Measurements from ENCODE around the gene MYO5A.
"Not testable (repeated sequence)": the region's sequence is repeated elsewhere in the genome, so short reads cannot be mapped to it uniquely, and the experiment has no call there.

Gene MYO5A

GRCh38 chr15:52556524-52557273 lies 28.0 kb upstream of the MYO5A start:
- no peak for DNase-seq (ENCODE audit: low read depth)
- no peak overlapping the region for H3K4me3 ChIP-seq (ENCODE audit: low read length)
- TF ChIP-seq CTCF (IDR thresholded peaks at IDR 0.05; ENCODE audit: insufficient read depth, low read depth, low read length, missing control alignments) = no peak

- TF ChIP-seq CTCF (IDR thresholded peaks at IDR 0.05; ENCODE audit: insufficient read depth, low read depth, low read length, missing control alignments) = no peak
- H3K4me3 ChIP-seq (ENCODE audit: low read length) = no peak overlapping the region
- no peak for DNase-seq (ENCODE audit: low read depth)
Observed at GRCh38 chr15:52552303-52552702, 23.6 kb upstream of the MYO5A start.

- no peak overlapping the region for H3K4me3 ChIP-seq (ENCODE audit: low read length)
- DNase-seq (ENCODE audit: low read depth) = no peak
- TF ChIP-seq CTCF (IDR thresholded peaks at IDR 0.05; ENCODE audit: insufficient read depth, low read depth, low read length, missing control alignments) = no peak
Observed at GRCh38 chr15:52551762-52552161, 23.1 kb upstream of the MYO5A start.

- H3K4me3 ChIP-seq (ENCODE audit: low read length); DNase-seq (ENCODE audit: low read depth): not testable (repeated sequence)
Observed at GRCh38 chr15:52551186-52551585, 22.5 kb upstream of the MYO5A start.

GRCh38 chr15:52546031-52546751 lies 17.5 kb upstream of the MYO5A start:
- no peak for DNase-seq (ENCODE audit: low read depth)
- H3K4me3 ChIP-seq (ENCODE audit: low read length) = no peak overlapping the region
- TF ChIP-seq CTCF (IDR thresholded peaks at IDR 0.05; ENCODE audit: insufficient read depth, low read depth, low read length, missing control alignments) = no peak

GRCh38 chr15:52540374-52541012 lies 11.8 kb upstream of the MYO5A start:
- H3K4me3 ChIP-seq (ENCODE audit: low read length) = no peak overlapping the region
- DNase-seq (ENCODE audit: low read depth) = no peak
- TF ChIP-seq CTCF (IDR thresholded peaks at IDR 0.05; ENCODE audit: insufficient read depth, low read depth, low read length, missing control alignments) = no peak

GRCh38 chr15:52537459-52537858 lies 8.8 kb upstream of the MYO5A start:
- no peak for DNase-seq (ENCODE audit: low read depth)
- no peak overlapping the region for H3K4me3 ChIP-seq (ENCODE audit: low read length)
- no peak for TF ChIP-seq CTCF (IDR thresholded peaks at IDR 0.05; ENCODE audit: insufficient read depth, low read depth, low read length, missing control alignments)
